Fibroblast of lung (primary cell): ENCODE results near the gene ONECUT1. TPM values are rescaled to one million over a fixed set of nuclear protein-coding genes. Genes with fewer than 3 reads are reported as not detected.

Source experiments
- DNase-seq, 2 donors: peaks; one replicate each; pipeline versions ENCODE4 v3.0.0 to v3.0.0-alpha.2; 2010; ENCODE audit warnings: low read depth in 2 of 2
- H2AFZ ChIP-seq: 2 replicates; pipeline ENCODE4 v1.5.1; 2012; ENCODE audit warnings: low read length, control low read depth, inconsistent platforms
- H3K27ac ChIP-seq: 2 replicates; pipeline ENCODE4 v1.5.1; 2011; ENCODE audit warnings: low read length, control low read depth; ENCODE audit not compliant: insufficient read depth
- H3K27me3 ChIP-seq: 2 replicates; pipeline ENCODE4 v1.5.1; 2011; ENCODE audit warnings: mild to moderate bottlenecking, low read length; ENCODE audit not compliant: control insufficient read depth, insufficient read depth
- H3K36me3 ChIP-seq: 2 replicates; pipeline ENCODE4 v1.5.1; 2011; ENCODE audit warnings: low read length; ENCODE audit not compliant: control insufficient read depth, insufficient read depth
- H3K4me1 ChIP-seq: 2 replicates; pipeline ENCODE4 v1.5.1; 2011; ENCODE audit warnings: low read length; ENCODE audit not compliant: control insufficient read depth, insufficient read depth; ENCODE audit errors: extremely low read depth
- H3K4me2 ChIP-seq: 2 replicates; pipeline ENCODE4 v1.5.1; 2011; ENCODE audit warnings: low read length, control low read depth; ENCODE audit not compliant: insufficient read depth; ENCODE audit errors: extremely low read depth
- H3K4me3 ChIP-seq, 4 experiments: fragments of 200-600 bp in 1 of 4; sonication (generic) in 1 of 4; replicated peaks in 1 of 4; 2 replicates each; pipeline ENCODE4 v1.5.1; 2011 to 2016; ENCODE audit warnings: low read length in 4 of 4, low read depth in 3 of 4, mild to moderate bottlenecking in 3 of 4, control low read depth in 2 of 4, inconsistent platforms in 1 of 4, mixed read lengths in 1 of 4; ENCODE audit not compliant: insufficient read depth in 1 of 4; ENCODE audit errors: control extremely low read depth in 1 of 4
- H3K79me2 ChIP-seq: 2 replicates; pipeline ENCODE4 v1.5.1; 2012; ENCODE audit warnings: mild to moderate bottlenecking, low read length, inconsistent platforms; ENCODE audit not compliant: control insufficient read depth, insufficient read depth
- H3K9ac ChIP-seq: 2 replicates; pipeline ENCODE4 v1.5.1; 2011; ENCODE audit warnings: mild to moderate bottlenecking, low read length, control low read depth; ENCODE audit not compliant: insufficient read depth
- H3K9me3 ChIP-seq: 2 replicates; pipeline ENCODE4 v1.5.1; 2012; ENCODE audit warnings: low read depth, low read length; ENCODE audit not compliant: control insufficient read depth, insufficient read depth
- H4K20me1 ChIP-seq: 2 replicates; pipeline ENCODE4 v1.5.1; 2011; ENCODE audit warnings: low read length; ENCODE audit not compliant: control insufficient read depth, insufficient read depth; ENCODE audit errors: extremely low read depth
- CTCF ChIP-seq, 2 donors: IDR thresholded peaks in 1 of 2; conservative IDR thresholded peaks in 1 of 2; 1 replicate in 1 of 2; 2 replicates in 1 of 2; pipeline ENCODE4 v1.5.1; 2011 to 2012; ENCODE audit warnings: low read length in 2 of 2, control low read depth in 1 of 2, inconsistent platforms in 1 of 2, low read depth in 1 of 2, mild to moderate bottlenecking in 1 of 2
- EZH2 ChIP-seq: IDR thresholded peaks from 2 replicates; pipeline ENCODE4 v1.5.1; 2012; ENCODE audit warnings: low read length, control low read depth, mild to moderate bottlenecking; ENCODE audit errors: missing control alignments
- polyA plus RNA-seq, 2 donors: library from polyadenylated mRNA; depleted of rRNA in 1 of 2; stranded (reverse) in 1 of 2; unstranded in 1 of 2; fragments of >200 nt; gene quantifications; 2 replicates each; pipeline ENCODE4 v1.2.1, GENCODE V29; 2011 to 2012; ENCODE audit warnings: missing spikeins in 1 of 2
- total RNA-seq: library from RNA; depleted of rRNA; stranded (reverse); fragments of >200 nt; gene quantifications from 2 replicates; pipeline ENCODE4 v1.2.1, GENCODE V29; 2014

Gene ONECUT1
- total and polyA plus RNA-seq, 2 donors (not counting 1 experiment from before 2014, with no cell fraction given) = not detected

- Histone ChIP-seq H3K79me2 (no peaks in the 10 kb centered on the region), H3K9me3 (no peaks in the 10 kb centered on the region), H3K27me3 (peaks cover 92% of the 10 kb centered on the region), H3K9ac (no peak overlapping the region), H4K20me1 (no peaks in the 10 kb centered on the region), H3K4me2 (no peak overlapping the region), H3K4me3 (no peak overlapping the region), H3K4me1 (no peaks in the 10 kb centered on the region), H2AFZ (no peak overlapping the region), H3K36me3 (no peaks in the 10 kb centered on the region), H3K27ac (no peak overlapping the region)
- DNase-seq = no peak
- TF ChIP-seq CTCF (conservative IDR thresholded peaks at IDR 0.05 in 1 of 2, IDR thresholded peaks at IDR 0.05 in 1 of 2; ENCODE audit: low read depth in 1 of 2, low read length in 2 of 2) = no peak
- peak; percentile 69 for TF ChIP-seq EZH2
These were observed 7.7 kb upstream of the ONECUT1 start for GRCh38 chr15:52797625-52798501.

- Histone ChIP-seq H2AFZ (no peak overlapping the region), H3K4me3 (no peak overlapping the region), H3K9me3 (no peaks in the 10 kb centered on the region), H3K4me1 (no peaks in the 10 kb centered on the region), H3K27me3 (peaks cover 89% of the 10 kb centered on the region), H3K9ac (no peak overlapping the region), H4K20me1 (no peaks in the 10 kb centered on the region), H3K36me3 (no peaks in the 10 kb centered on the region), H3K79me2 (no peaks in the 10 kb centered on the region), H3K4me2 (no peak overlapping the region), H3K27ac (no peak overlapping the region)
- DNase-seq = no peak
- TF ChIP-seq EZH2 (no peak), CTCF (conservative IDR thresholded peaks at IDR 0.05 in 1 of 2, IDR thresholded peaks at IDR 0.05 in 1 of 2; ENCODE audit: low read depth in 1 of 2, low read length in 2 of 2) (no peak)
These were observed 6.8 kb upstream of the ONECUT1 start for GRCh38 chr15:52796753-52797520.

- H3K9ac ChIP-seq = no peak overlapping the region
- H3K27me3 ChIP-seq = peaks cover 89% of the 10 kb centered on the region
- H3K79me2 ChIP-seq = no peaks in the 10 kb centered on the region
- H3K4me1 ChIP-seq = no peaks in the 10 kb centered on the region
- H3K27ac ChIP-seq = no peak overlapping the region
- H3K4me3 ChIP-seq = no peak overlapping the region
- H2AFZ ChIP-seq = no peak overlapping the region
- no peaks in the 10 kb centered on the region for H3K9me3 ChIP-seq
- no peak overlapping the region for H3K4me2 ChIP-seq
- no peaks in the 10 kb centered on the region for H4K20me1 ChIP-seq
- no peak for DNase-seq
- TF ChIP-seq EZH2 (no peak), CTCF (conservative IDR thresholded peaks at IDR 0.05 in 1 of 2, IDR thresholded peaks at IDR 0.05 in 1 of 2; ENCODE audit: low read depth in 1 of 2, low read length in 2 of 2) (no peak)
- no peaks in the 10 kb centered on the region for H3K36me3 ChIP-seq
These were observed 6.0 kb upstream of the ONECUT1 start for GRCh38 chr15:52796228-52796521.
